ENCODE data around the gene METTL9. TPM values are rescaled to one million over a fixed set of nuclear protein-coding genes. Genes with fewer than 3 reads are reported as not detected.
"Not testable (repeated sequence)": the region's sequence is repeated elsewhere in the genome, so short reads cannot be mapped to it uniquely, and the experiment has no call there.

Gene METTL9
- total RNA-seq, 4 donors from 2014 or later = 160 to 210 (median 177) TPM

DNA sequence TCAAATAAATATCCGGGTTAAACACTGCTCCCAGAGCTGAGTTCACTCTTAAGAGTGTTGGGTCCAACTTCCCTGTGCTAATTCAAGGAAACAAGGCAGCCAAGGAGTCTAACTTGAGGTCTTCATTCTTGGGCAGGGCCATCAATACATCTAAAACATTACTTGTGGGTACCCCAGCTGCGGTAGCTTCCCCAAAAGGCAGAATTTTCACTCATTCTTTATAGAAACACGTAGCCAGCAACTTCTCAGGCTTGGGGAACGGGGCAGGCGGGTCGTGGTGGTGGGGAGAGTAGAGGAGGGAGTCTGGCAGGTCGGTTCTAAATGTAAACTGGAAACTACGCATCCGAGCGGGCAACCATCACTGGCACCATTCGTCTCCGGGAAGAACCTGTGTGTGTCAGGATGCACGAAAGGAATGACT is 666 bp upstream of the METTL9 start:
- DNase-seq (ENCODE audit: low spot score in 2 of 2) = peak in 1 of 2 donors; percentile 9
- Histone ChIP-seq H3K9me3 (no peaks in the 10 kb centered on the region), H3K4me3 (peak overlapping the region; percentile 82 to 95 (median 88)), H3K27ac (peak overlapping the region; percentile 68 to 97 (median 96)), H3K36me3 (no peaks in the 10 kb centered on the region), H3K4me1 (peaks cover 4 to 38% (median 13%) of the 10 kb centered on the region in 4 donors), H3K27me3 (no peaks in the 10 kb centered on the region)
- TF ChIP-seq POLR2A (IDR thresholded peaks at IDR 0.05) (no peak), EP300 (IDR thresholded peaks at IDR 0.05) (no peak)
- TF ChIP-seq, protein P1, sequence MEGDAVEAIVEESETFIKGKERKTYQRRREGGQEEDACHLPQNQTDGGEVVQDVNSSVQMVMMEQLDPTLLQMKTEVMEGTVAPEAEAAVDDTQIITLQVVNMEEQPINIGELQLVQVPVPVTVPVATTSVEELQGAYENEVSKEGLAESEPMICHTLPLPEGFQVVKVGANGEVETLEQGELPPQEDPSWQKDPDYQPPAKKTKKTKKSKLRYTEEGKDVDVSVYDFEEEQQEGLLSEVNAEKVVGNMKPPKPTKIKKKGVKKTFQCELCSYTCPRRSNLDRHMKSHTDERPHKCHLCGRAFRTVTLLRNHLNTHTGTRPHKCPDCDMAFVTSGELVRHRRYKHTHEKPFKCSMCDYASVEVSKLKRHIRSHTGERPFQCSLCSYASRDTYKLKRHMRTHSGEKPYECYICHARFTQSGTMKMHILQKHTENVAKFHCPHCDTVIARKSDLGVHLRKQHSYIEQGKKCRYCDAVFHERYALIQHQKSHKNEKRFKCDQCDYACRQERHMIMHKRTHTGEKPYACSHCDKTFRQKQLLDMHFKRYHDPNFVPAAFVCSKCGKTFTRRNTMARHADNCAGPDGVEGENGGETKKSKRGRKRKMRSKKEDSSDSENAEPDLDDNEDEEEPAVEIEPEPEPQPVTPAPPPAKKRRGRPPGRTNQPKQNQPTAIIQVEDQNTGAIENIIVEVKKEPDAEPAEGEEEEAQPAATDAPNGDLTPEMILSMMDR (IDR thresholded peaks at IDR 0.05) = no peak
- WGBS, 2 donors = 3 to 5% methylated on average over 12 to 13 of the region's 13 CpGs

- Histone ChIP-seq H3K4me1 (peaks cover 4 to 51% (median 18%) of the 10 kb centered on the region in 4 donors), H3K36me3 (no peaks in the 10 kb centered on the region), H3K27ac (peak overlapping the region; percentile 68 to 97 (median 96)), H3K27me3 (no peaks in the 10 kb centered on the region), H3K9me3 (no peaks in the 10 kb centered on the region), H3K4me3 (peak overlapping the region; percentile 82 to 95 (median 88))
- peak in 1 of 2 donors; percentile 37 for TF ChIP-seq EP300 (IDR thresholded peaks at IDR 0.05)
- TF ChIP-seq, protein P1 (IDR thresholded peaks at IDR 0.05) = no peak
- 1% methylated on average over 25 to 28 of the region's 52 CpGs for WGBS, 2 donors
- no peak for DNase-seq (ENCODE audit: low spot score in 2 of 2)
Observed at GRCh38 chr16:21600031-21600773, 825 bp downstream of the METTL9 start.

GRCh38 chr16:21602785-21603184 is 3.4 kb downstream of the METTL9 start:
- WGBS, 2 donors = 85 to 88% methylated on average over 3 of the region's 3 CpGs

GRCh38 chr16:21603928-21604327 is 4.6 kb downstream of the METTL9 start:
- Histone ChIP-seq H3K4me3 (no peak overlapping the region), H3K36me3 (no peaks in the 10 kb centered on the region), H3K27me3 (no peaks in the 10 kb centered on the region), H3K4me1 (peaks cover 4 to 77% (median 21%) of the 10 kb centered on the region in 4 donors), H3K9me3 (no peaks in the 10 kb centered on the region), H3K27ac (no peak overlapping the region)
- TF ChIP-seq, protein P1 (IDR thresholded peaks at IDR 0.05) = no peak
- TF ChIP-seq EP300 (IDR thresholded peaks at IDR 0.05) = no peak
- TF ChIP-seq POLR2A (IDR thresholded peaks at IDR 0.05) = no peak
- DNase-seq (ENCODE audit: low spot score in 2 of 2) = no peak
- WGBS, 2 donors = 8 to 27% methylated on average over 3 of the region's 3 CpGs

More at GRCh38 chr16:21602785-21603184, 3.4 kb downstream of the METTL9 start:
- no peaks in the 10 kb centered on the region for H3K36me3 ChIP-seq
- TF ChIP-seq, protein P1 (IDR thresholded peaks at IDR 0.05) = no peak
- no peak for TF ChIP-seq POLR2A (IDR thresholded peaks at IDR 0.05)
- no peak for TF ChIP-seq EP300 (IDR thresholded peaks at IDR 0.05)
- DNase-seq (ENCODE audit: low spot score in 2 of 2) = no peak
- H3K4me3 ChIP-seq = no peak overlapping the region
- no peak overlapping the region for H3K27ac ChIP-seq
- no peaks in the 10 kb centered on the region for H3K9me3 ChIP-seq
- peaks cover 4 to 74% (median 18%) of the 10 kb centered on the region in 4 donors for H3K4me1 ChIP-seq
- H3K27me3 ChIP-seq = no peaks in the 10 kb centered on the region

DNA sequence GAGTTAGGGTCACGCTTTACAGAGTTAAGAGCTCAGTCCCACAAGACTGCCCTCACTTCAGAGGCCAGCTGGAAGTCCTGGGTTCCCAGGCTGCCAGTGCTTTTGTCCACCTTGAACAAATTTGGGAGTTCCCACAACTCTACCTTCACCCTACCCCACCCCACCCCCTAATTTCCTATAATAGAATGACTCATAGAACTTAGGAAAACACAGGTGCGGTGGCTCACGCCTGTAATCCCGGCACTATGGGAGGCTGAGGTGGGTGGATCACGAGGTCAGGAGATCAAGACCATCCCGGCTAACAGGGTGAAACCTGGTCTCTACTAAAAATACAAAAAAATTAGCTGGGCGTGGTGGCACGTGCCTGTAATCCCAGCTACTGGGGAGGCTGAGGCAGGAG is 6.5 kb downstream of the METTL9 start:
- not testable (repeated sequence) for H3K9me3 ChIP-seq; DNase-seq (ENCODE audit: low spot score in 2 of 2); H3K27ac ChIP-seq; H3K27me3 ChIP-seq; H3K4me3 ChIP-seq; H3K36me3 ChIP-seq
- WGBS, 2 donors = 94 to 96% methylated on average over 8 of the region's 8 CpGs
- H3K4me1 ChIP-seq = peaks cover 4 to 89% (median 18%) of the 10 kb centered on the region in 4 donors

Data from tibial nerve (tissue), 4 donors.